ENCODE measurements around the gene TBC1D19. TPM values are rescaled to one million over a fixed set of nuclear protein-coding genes. Genes with fewer than 3 reads are reported as not detected.
"Not testable (repeated sequence)": the region's sequence is repeated elsewhere in the genome, so short reads cannot be mapped to it uniquely, and the experiment has no call there.

The TBC1D19 gene
- total RNA-seq, 4 donors from 2014 or later: 4.3 to 78.4 (median 6.2) TPM

DNA sequence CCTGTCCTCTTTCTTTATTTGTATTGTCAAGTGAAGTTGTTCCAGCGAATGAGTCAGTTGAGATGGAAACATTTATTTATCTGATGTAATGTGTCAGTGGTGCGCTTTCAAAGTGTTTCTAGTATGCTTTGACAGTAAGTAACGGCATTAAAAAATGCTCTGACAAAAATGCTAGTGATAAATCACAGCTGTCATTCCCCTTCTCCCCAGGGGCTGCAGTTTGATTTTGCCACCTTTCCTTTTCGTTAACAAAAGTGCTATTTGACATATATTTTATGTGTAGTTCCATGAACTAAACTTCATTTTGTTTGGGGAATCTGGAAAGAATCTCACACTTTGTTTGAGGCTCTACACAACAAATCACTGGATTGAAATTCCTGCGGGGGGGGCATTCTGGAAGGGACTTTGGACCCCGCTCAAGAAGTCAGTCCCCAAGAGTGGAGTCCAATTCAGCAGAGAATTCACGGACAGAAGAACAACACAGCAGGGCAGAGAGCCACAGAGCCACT is 7.6 kb upstream of the TBC1D19 start:
- no peak overlapping the region for H3K27ac ChIP-seq
- H3K4me3 ChIP-seq: no peak overlapping the region
- TF ChIP-seq, protein P1, sequence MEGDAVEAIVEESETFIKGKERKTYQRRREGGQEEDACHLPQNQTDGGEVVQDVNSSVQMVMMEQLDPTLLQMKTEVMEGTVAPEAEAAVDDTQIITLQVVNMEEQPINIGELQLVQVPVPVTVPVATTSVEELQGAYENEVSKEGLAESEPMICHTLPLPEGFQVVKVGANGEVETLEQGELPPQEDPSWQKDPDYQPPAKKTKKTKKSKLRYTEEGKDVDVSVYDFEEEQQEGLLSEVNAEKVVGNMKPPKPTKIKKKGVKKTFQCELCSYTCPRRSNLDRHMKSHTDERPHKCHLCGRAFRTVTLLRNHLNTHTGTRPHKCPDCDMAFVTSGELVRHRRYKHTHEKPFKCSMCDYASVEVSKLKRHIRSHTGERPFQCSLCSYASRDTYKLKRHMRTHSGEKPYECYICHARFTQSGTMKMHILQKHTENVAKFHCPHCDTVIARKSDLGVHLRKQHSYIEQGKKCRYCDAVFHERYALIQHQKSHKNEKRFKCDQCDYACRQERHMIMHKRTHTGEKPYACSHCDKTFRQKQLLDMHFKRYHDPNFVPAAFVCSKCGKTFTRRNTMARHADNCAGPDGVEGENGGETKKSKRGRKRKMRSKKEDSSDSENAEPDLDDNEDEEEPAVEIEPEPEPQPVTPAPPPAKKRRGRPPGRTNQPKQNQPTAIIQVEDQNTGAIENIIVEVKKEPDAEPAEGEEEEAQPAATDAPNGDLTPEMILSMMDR (IDR thresholded peaks at IDR 0.05): no peak
- TF ChIP-seq POLR2A (IDR thresholded peaks at IDR 0.05): no peak
- no peaks in the 10 kb centered on the region for H3K36me3 ChIP-seq
- DNase-seq: no peak
- H3K4me1 ChIP-seq: no peaks in the 10 kb centered on the region
- H3K27me3 ChIP-seq: no peaks in the 10 kb centered on the region
- H3K9me3 ChIP-seq: no peaks in the 10 kb centered on the region

DNA sequence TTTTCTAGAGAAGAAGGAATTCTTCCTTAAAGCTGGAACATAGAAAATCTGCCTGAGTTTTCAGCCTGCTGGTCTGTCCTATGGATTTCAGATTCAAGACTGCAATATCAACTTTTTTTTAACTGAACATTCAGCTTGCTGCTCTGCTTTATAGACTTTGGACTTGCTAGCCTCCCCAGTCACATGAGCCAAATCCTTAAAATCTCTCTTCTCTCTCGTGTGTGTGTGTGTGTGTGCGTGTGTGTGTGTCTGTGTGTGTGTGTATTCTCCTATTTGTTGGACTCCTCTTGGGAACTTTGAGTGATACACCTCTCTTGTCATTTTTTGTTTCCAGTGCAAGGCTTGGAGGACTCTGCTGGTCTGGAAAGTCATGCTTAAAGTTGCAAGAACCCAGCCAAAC is 6.8 kb upstream of the TBC1D19 start:
- Histone ChIP-seq H3K4me3 (no peak overlapping the region), H3K4me1 (no peaks in the 10 kb centered on the region), H3K27ac (no peak overlapping the region), H3K36me3 (no peaks in the 10 kb centered on the region), H3K9me3 (no peaks in the 10 kb centered on the region), H3K27me3 (no peaks in the 10 kb centered on the region)
- no peak for DNase-seq
- TF ChIP-seq, protein P1 (IDR thresholded peaks at IDR 0.05): no peak
- no peak for TF ChIP-seq POLR2A (IDR thresholded peaks at IDR 0.05)

DNA sequence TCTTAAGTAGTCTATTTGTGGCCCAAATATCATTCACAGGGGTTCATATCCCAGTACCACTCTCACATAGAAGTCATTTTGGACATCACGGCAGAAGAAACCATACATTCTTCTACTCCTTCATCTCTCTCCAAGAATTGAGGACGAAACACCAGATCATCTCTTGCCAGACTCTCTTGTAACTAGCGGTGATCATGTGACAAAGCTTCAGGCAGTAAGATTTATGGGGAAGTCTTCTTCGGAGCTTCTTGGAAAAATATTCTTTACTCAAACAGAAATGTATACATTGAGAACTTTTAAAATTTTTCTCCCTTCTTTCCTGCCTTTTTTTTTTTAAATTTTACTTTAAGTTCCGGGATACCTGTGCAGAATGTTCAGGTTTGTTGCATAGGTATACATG is 4.7 kb upstream of the TBC1D19 start:
- no peaks in the 10 kb centered on the region for H3K36me3 ChIP-seq
- H3K27me3 ChIP-seq: no peaks in the 10 kb centered on the region
- DNase-seq: no peak

DNA sequence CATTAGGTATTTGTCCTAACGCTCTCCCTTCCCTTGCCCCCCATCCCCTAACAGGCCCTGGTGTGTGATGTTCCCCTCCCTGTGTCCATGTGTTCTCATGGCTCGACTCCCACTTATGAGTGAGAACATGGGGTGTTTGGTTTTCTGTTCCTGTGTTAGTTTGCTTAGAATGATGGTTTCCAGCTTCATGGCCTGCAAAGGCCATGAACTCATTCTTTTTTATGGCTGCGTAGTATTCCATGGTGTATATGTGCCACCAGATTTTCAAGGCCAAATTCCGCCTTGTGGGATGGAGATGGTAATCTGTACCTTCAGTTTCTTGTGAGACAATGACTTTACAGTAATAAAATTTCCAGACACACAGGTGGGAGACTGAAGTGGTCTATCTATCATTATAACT is 2.5 kb upstream of the TBC1D19 start:
- not testable (repeated sequence) for H3K9me3 ChIP-seq, H3K4me1 ChIP-seq, DNase-seq, H3K27ac ChIP-seq, H3K27me3 ChIP-seq, H3K36me3 ChIP-seq, H3K4me3 ChIP-seq

More for the DNA sequence above, 4.7 kb upstream of the TBC1D19 start:
- Histone ChIP-seq H3K9me3 (no peaks in the 10 kb centered on the region), H3K27ac (no peak overlapping the region), H3K4me3 (no peak overlapping the region), H3K4me1 (no peaks in the 10 kb centered on the region)
- no peak for TF ChIP-seq POLR2A (IDR thresholded peaks at IDR 0.05)
- TF ChIP-seq, protein P1 (IDR thresholded peaks at IDR 0.05): no peak

DNA sequence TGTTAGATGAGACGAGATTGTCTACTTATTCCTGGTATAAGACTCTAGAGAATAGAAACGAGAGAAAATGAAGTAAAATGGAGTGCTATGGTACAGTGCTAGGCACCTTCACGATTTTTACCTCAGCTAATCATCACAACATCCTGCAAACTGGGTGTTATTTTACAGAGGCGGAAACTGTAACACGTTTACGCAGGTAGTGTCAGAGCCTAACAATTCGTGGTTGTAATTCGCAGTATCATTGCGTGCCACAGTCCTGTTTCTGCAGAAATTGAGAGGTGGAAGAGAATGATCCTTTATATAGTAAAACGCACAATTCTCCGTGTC is 383 bp upstream of the TBC1D19 start:
- no peak for DNase-seq
- H3K9me3 ChIP-seq: no peaks in the 10 kb centered on the region
- H3K27me3 ChIP-seq: no peaks in the 10 kb centered on the region
- no peak for TF ChIP-seq POLR2A (IDR thresholded peaks at IDR 0.05)
- TF ChIP-seq, protein P1 (IDR thresholded peaks at IDR 0.05): no peak
- H3K36me3 ChIP-seq: no peaks in the 10 kb centered on the region
- peaks cover 0 to 6% (median 2%) of the 10 kb centered on the region in 4 donors for H3K4me1 ChIP-seq
- H3K4me3 ChIP-seq: peak overlapping the region; percentile 59 to 73 (median 70)
- peak overlapping the region; percentile 64 to 80 (median 74) for H3K27ac ChIP-seq

DNA sequence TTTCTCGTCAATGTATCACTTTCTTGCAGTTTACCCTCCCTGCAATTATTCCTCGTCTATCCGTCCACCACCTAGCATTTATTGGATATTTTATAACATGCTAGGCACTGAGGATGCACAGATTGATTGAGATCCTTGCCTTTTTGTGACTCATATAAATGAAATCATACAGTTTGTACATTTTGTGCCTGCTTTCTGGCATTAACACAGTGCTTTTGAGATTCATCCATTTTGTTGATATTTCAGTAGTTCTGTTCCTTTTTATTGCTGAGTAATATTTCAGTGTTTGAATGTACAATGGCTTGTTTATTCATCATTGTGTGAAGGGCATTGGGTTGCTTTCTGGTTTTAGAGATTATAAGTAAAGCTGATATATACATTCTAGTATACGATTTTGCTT is 841 bp downstream of the TBC1D19 start:
- no peaks in the 10 kb centered on the region for H3K27me3 ChIP-seq
- H3K4me3 ChIP-seq: peak overlapping the region; percentile 59 to 73 (median 70)
- peaks cover 0 to 6% (median 2%) of the 10 kb centered on the region in 4 donors for H3K4me1 ChIP-seq
- H3K27ac ChIP-seq: peak overlapping the region in 1 of 4 donors; percentile 80
- H3K36me3 ChIP-seq: no peaks in the 10 kb centered on the region
- no peaks in the 10 kb centered on the region for H3K9me3 ChIP-seq
- no peak for TF ChIP-seq POLR2A (IDR thresholded peaks at IDR 0.05)
- TF ChIP-seq, protein P1 (IDR thresholded peaks at IDR 0.05): no peak
- DNase-seq: no peak
